Stimulated activated naive B cell treated with anti-CD40 and anti-IgM and Interleukin-4, amounts not matched to agents 10 μg/mL and 1 μg/mL and 100 μg/mL, for 72 hours (primary cell): ENCODE results near the gene PADI6.
"Not testable (repeated sequence)": the region's sequence is repeated elsewhere in the genome, so short reads cannot be mapped to it uniquely, and the experiment has no call there.

ENCODE experiments used
- ATAC-seq, 2 donors: fragments of 150-1000 bp; cut with Tn5 transposase; replicated peaks; 2 replicates each; pipeline ENCODE4 v1.10.0; 2021; ENCODE audit warnings: moderate library complexity in 1 of 2
- DNase-seq: peaks from one replicate; pipeline ENCODE4 v3.0.0; 2021
- H3K27ac Mint-ChIP-seq: one replicate; pipeline ENCODE4 v1.8.0; 2022; ENCODE audit warnings: mild to moderate bottlenecking, mixed read lengths
- H3K27me3 Mint-ChIP-seq, 2 donors: one replicate each; pipeline ENCODE4 v1.8.0; 2022; ENCODE audit warnings: mixed read lengths in 2 of 2
- H3K36me3 Mint-ChIP-seq, 2 donors: one replicate each; pipeline ENCODE4 v1.8.0; 2022; ENCODE audit warnings: mixed read lengths in 2 of 2, mild to moderate bottlenecking in 1 of 2
- H3K4me1 Mint-ChIP-seq, 2 donors: one replicate each; pipeline ENCODE4 v1.8.0; 2022; ENCODE audit warnings: mixed read lengths in 2 of 2, mild to moderate bottlenecking in 1 of 2
- H3K4me3 Mint-ChIP-seq, 2 donors: one replicate each; pipeline ENCODE4 v1.8.0; 2022; ENCODE audit warnings: mild to moderate bottlenecking in 2 of 2, mixed read lengths in 2 of 2, moderate library complexity in 1 of 2
- H3K9me3 Mint-ChIP-seq, 2 donors: one replicate each; pipeline ENCODE4 v1.8.0; 2022; ENCODE audit warnings: mixed read lengths in 2 of 2, mild to moderate bottlenecking in 1 of 2

Gene PADI6

DNA sequence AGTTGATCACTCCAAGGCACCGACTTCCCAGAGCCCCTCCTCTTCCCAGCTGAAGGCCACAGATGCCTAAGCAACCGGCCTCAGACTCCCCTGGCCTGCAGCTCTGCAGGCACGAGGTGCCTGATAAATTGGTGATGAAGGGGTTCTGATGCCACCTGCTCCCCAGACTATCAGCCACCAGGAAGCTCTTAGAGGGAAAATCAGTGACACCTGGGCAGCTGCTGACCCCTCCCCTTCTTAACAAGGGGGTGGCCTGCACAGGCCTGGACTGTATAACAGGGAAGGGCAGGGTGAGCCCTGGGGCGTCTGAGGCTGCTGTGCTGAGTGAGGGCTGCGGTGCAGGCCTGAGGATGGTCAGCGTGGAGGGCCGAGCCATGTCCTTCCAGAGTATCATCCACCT is at the start of gene PADI6:
TSS of gene PADI6 (plus strand) at position 301 of the 400 bp plus-strand sequence. CDS start at position 351, 50 bp downstream.
- Mint-ChIP-seq H3K4me3 (no peak within 1 kb of the TSS), H3K27me3 (peaks cover 0 to 6% of the 10 kb centered on the region in 2 donors), H3K4me1 (no peaks in the 10 kb centered on the region), H3K9me3 (no peaks in the 10 kb centered on the region), H3K27ac (no peak within 1 kb of the TSS), H3K36me3 (no peaks in the 10 kb centered on the region)
- ATAC-seq (no peak), DNase-seq (no peak)

DNA sequence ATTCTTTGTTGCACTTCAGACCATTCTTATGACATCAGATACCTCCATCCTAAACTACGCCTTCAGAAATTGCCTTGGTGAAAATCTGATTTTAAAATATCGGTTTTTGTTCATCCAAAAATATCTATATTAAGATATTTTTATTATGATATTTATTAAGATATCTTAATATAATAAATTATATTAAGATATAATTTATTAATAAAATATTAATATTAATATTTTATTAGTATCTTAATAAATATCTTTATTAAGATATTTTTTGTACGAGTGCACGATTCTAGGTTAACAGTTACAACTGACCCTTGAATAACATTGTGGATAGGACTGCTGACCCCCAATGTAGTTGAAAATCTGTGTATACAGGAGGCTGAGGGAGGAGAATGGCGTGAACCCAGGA is 43.1 kb upstream of the PADI6 start:
- peaks cover 5 to 8% of the 10 kb centered on the region in 2 donors for H3K9me3 Mint-ChIP-seq
- no peaks in the 10 kb centered on the region for H3K4me1 Mint-ChIP-seq
- DNase-seq (no peak), ATAC-seq (no peak)
- no peak overlapping the region for H3K27ac Mint-ChIP-seq
- peaks cover 3% of the 10 kb centered on the region in 2 donors for H3K36me3 Mint-ChIP-seq
- H3K4me3 Mint-ChIP-seq: no peak overlapping the region
- H3K27me3 Mint-ChIP-seq: peaks cover 25 to 32% of the 10 kb centered on the region in 2 donors

DNA sequence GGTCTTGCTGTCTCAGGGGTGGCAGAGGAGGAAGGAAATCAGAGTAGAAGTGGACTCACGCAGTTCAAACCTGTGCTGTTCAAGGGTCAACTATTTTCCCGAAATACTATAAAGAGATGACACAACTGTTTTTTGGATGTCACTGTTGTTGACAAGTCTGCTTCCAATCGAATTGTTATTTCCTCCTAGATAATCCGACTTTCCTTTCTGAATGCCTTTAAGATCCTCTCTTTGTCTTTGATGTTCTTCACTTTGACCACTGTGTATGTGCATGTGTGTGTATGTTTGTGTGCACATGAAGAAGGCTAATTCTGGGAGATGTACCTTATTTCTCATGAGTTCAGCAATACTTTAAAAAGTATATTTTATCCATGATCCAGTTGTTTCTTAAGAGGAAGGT is 42.4 kb upstream of the PADI6 start:
- Mint-ChIP-seq H3K27ac (no peak overlapping the region), H3K27me3 (peaks cover 27 to 33% of the 10 kb centered on the region in 2 donors), H3K4me3 (no peak overlapping the region), H3K36me3 (peaks cover 3% of the 10 kb centered on the region in 2 donors), H3K4me1 (no peaks in the 10 kb centered on the region), H3K9me3 (peaks cover 5 to 8% of the 10 kb centered on the region in 2 donors)
- no peak for DNase-seq
- ATAC-seq: no peak

DNA sequence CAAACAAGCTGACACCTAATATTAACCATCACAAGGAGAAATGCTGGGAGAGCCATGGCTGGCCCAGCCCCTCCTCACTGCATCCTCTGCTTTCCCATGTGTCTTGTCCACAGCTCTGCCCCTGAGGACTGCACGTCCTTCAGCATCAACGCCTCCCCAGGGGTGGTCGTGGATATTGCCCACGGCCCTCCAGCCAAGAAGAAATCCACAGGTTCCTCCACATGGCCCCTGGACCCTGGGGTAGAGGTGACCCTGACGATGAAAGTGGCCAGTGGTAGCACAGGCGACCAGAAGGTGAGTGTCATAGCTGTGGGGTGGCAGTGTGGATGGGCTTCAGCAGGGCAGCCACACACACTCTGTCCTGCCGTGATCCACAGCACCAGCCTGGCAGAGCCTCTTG is 41.1 kb upstream of the PADI6 start:
- Mint-ChIP-seq H3K4me1 (peaks cover 0 to under 1% of the 10 kb centered on the region in 2 donors), H3K36me3 (peaks cover 3% of the 10 kb centered on the region in 2 donors), H3K27me3 (peaks cover 32 to 36% of the 10 kb centered on the region in 2 donors), H3K27ac (no peak overlapping the region), H3K9me3 (peaks cover 5 to 8% of the 10 kb centered on the region in 2 donors), H3K4me3 (no peak overlapping the region)
- ATAC-seq: no peak
- DNase-seq: no peak

DNA sequence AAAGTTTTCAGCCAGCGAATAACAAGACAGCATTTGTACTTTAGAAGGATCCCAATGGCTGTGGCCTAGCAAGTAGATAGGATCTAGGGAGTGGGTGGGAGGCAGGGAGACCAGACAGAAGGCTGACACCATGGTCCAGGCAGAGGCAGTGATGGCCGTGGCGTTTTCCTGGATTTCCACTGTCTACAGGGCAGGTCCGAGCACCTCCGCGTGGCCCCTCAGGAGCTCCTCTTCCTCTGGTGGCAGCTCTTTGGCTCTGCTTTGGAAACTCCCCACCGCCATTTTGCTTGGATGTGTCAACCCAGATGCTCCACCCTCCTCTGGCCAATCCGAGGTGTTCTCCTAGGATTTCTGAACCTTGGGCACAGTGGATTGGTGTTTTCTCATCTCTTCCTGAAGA is 38.9 kb upstream of the PADI6 start:
- Mint-ChIP-seq H3K9me3 (peaks cover 5 to 8% of the 10 kb centered on the region in 2 donors), H3K36me3 (peaks cover 3% of the 10 kb centered on the region in 2 donors), H3K4me1 (peaks cover 1 to 6% of the 10 kb centered on the region in 2 donors), H3K27me3 (peaks cover 40 to 45% of the 10 kb centered on the region in 2 donors), H3K4me3 (no peak overlapping the region), H3K27ac (no peak overlapping the region)
- DNase-seq: no peak
- no peak for ATAC-seq

DNA sequence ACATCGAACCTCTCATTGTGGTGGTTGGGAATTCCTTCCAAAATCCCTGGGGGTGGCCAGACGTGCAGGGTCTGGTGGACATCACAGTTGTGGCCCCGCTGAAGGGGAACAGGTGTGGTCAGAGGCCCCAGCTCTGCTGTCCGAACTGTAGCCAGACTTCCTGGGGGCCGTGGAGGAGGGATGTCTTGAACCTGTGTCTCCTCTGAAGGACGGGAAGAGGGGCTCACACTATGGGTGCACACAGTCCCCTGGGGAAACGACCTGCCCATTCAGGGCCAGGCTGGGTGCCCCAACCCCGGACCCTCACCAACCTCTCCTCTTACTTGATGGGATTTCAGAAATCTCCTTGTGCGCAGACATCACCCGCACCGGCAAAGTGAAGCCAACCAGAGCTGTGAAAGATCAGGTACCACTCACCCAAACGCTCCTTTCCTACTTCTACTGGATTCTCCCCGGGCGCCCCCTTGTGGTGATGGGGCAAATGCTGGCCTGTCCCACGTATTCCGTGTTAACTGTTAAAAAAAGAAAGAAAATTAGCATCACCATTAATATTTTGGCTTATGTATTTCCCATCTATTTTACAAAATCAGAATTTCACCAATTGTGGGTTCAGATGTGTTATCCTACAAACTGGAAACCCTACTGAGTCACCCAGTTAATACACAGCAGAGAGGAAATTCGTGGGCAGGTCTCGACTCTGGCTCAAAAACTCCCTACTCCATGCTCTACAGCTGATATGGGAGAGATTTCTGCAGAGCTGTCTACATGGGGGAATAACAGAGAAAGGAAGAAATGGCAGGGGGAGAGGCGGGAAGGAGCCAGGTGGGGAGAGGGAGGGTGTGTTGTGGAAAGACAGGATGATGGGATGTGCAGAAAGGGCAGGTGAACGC is 35.9 kb upstream of the PADI6 start:
- peaks cover 1 to 6% of the 10 kb centered on the region in 2 donors for H3K4me1 Mint-ChIP-seq
- H3K9me3 Mint-ChIP-seq: peaks cover 5 to 8% of the 10 kb centered on the region in 2 donors
- peak; percentile 15 for DNase-seq
- H3K27me3 Mint-ChIP-seq: peaks cover 36 to 37% of the 10 kb centered on the region in 2 donors
- peak overlapping the region; percentile 9 for H3K27ac Mint-ChIP-seq
- peaks cover 3% of the 10 kb centered on the region in 2 donors for H3K36me3 Mint-ChIP-seq
- ATAC-seq: peak; percentile 75 to 84
- H3K4me3 Mint-ChIP-seq: no peak overlapping the region

DNA sequence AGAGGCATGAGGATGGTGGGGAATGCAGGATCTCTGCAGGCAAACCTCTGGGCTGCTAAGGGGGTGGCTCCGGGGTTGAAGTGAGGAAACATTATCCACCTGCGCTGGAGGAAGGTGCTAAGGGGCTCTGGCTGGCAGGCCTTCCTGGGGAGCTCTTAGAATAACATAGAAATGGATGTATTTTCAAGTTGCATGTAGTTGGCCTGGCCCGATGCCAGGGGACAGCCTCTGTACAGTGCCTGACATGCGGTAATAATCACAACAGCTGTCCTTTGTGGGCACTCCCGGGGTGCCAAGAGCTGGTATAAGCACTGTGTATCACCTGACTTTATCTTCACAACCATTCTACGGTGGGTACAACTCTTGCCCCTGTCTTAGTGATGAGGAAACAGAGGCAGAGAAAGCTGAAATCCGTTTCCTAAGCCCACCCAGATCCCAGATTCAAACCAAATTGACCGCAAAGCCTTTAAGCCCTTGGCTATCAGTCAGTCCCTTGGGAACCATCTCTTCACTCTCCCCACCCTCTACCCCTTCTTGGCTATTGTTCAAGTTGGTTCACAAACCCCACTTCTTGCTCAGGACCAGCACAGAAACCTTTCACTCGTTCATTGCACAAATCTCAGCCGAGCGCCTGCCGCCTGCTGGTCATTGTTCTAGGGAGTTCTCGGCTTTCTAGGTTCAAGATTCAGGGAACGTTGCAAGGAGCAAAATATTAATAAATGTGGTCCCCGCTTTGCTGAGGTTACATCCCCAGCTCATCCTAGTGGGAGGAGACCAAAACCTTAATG is 33.1 kb upstream of the PADI6 start:
- DNase-seq (no peak), ATAC-seq (no peak)
- peaks cover 26 to 29% of the 10 kb centered on the region in 2 donors for H3K27me3 Mint-ChIP-seq
- no peak overlapping the region for H3K4me3 Mint-ChIP-seq
- H3K27ac Mint-ChIP-seq: no peak overlapping the region
- peaks cover 0 to 3% of the 10 kb centered on the region in 2 donors for H3K36me3 Mint-ChIP-seq
- peaks cover 1 to 6% of the 10 kb centered on the region in 2 donors for H3K4me1 Mint-ChIP-seq
- H3K9me3 Mint-ChIP-seq: peaks cover 0 to 4% of the 10 kb centered on the region in 2 donors

DNA sequence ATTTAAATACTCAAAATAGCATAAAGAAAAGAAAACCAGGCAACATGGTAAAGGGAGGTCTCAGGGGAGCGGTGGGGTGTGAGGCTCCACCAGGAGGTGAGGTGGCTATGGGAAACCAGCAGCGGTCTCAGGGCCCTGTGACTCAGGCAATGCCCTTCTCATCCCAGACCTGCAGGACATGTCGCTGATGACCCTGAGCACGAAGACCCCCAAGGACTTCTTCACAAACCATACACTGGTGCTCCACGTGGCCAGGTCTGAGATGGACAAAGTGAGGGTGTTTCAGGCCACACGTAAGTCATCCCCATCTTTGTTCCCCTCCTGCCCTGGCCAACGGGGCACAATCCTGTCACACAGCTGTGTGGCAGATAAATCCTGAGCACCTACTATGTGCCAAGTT is 32.5 kb upstream of the PADI6 start:
- H3K4me3 Mint-ChIP-seq: no peak overlapping the region
- no peak for ATAC-seq

DNA sequence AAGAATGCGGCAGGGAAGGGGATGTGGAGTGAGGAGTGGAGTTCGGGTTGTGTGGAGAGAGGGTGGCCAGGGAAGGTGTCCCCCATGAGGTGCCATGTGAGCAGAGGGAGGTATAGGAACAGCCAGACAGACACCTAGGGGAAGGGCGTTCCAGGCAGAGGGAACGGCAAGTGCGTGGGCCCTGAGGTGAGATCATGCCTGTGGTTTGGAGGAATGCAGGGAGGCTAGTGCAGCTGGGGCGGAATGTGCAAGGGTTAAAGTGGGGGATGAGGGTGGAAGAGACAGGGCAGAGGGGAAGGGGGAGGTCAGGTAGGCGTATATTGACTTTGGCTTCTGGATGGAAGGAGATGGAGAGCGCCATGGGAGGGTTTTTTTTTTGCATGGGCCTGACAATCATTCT is 31.6 kb upstream of the PADI6 start:
- Mint-ChIP-seq H3K9me3 (peaks cover 1 to 14% of the 10 kb centered on the region in 2 donors), H3K36me3 (peaks cover 0 to 6% of the 10 kb centered on the region in 2 donors), H3K27me3 (peaks cover 24 to 28% of the 10 kb centered on the region in 2 donors), H3K4me1 (peaks cover 1 to 6% of the 10 kb centered on the region in 2 donors), H3K27ac (no peak overlapping the region), H3K4me3 (no peak overlapping the region)
- no peak for ATAC-seq
- no peak for DNase-seq

More for the DNA sequence above, 32.5 kb upstream of the PADI6 start:
- peaks cover 1 to 6% of the 10 kb centered on the region in 2 donors for H3K4me1 Mint-ChIP-seq
- H3K36me3 Mint-ChIP-seq: peaks cover 0 to 6% of the 10 kb centered on the region in 2 donors
- peaks cover 24 to 28% of the 10 kb centered on the region in 2 donors for H3K27me3 Mint-ChIP-seq
- H3K9me3 Mint-ChIP-seq: peaks cover 1 to 7% of the 10 kb centered on the region in 2 donors
- H3K27ac Mint-ChIP-seq: no peak overlapping the region
- no peak for DNase-seq

DNA sequence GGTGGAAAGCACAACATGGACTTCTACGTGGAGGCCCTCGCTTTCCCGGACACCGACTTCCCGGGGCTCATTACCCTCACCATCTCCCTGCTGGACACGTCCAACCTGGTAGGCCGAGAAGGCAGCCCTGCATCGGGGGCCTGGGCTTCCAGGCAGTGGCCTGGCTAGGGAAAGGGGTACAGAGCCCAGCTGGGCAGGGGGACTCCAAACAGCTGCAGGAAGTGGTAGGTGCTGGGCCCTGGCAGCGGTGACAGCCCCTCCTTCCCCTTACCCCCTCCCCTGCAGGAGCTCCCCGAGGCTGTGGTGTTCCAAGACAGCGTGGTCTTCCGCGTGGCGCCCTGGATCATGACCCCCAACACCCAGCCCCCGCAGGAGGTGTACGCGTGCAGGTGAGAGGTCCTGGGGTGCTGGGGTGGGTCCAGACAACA is 30.0 kb upstream of the PADI6 start:
- H3K27ac Mint-ChIP-seq: no peak overlapping the region
- ATAC-seq (no peak), DNase-seq (no peak)
- no peaks in the 10 kb centered on the region for H3K4me1 Mint-ChIP-seq
- no peak overlapping the region for H3K4me3 Mint-ChIP-seq
- H3K36me3 Mint-ChIP-seq: peaks cover 0 to 10% of the 10 kb centered on the region in 2 donors
- H3K9me3 Mint-ChIP-seq: peaks cover 3 to 18% of the 10 kb centered on the region in 2 donors
- peaks cover 16 to 23% of the 10 kb centered on the region in 2 donors for H3K27me3 Mint-ChIP-seq

DNA sequence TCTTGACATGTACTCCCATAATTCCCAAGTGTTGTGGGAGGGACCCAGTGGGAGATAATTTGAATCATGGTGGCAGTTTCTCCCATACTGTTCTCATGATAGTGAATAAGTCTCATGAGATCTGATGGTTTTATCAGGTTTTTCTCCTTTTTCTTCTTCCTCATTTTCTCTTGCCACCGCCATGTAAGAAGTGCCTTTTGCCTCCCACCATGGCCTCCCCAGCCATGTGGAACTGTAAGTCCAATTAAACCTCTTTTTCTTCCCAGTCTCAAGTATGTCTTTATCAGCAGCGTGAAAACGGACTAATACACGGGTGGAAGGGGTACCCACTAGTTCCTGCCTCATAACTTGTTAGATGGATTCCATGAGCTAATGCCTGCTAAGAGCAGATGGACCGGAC is 26.5 kb upstream of the PADI6 start:
- Mint-ChIP-seq H3K9me3 (peaks cover 3 to 18% of the 10 kb centered on the region in 2 donors), H3K27me3 (peaks cover 24 to 28% of the 10 kb centered on the region in 2 donors), H3K4me1 (peaks cover 5 to 21% of the 10 kb centered on the region in 2 donors), H3K36me3 (peaks cover 0 to 10% of the 10 kb centered on the region in 2 donors)
- H3K4me3 Mint-ChIP-seq, DNase-seq, ATAC-seq, H3K27ac Mint-ChIP-seq: not testable (repeated sequence)

DNA sequence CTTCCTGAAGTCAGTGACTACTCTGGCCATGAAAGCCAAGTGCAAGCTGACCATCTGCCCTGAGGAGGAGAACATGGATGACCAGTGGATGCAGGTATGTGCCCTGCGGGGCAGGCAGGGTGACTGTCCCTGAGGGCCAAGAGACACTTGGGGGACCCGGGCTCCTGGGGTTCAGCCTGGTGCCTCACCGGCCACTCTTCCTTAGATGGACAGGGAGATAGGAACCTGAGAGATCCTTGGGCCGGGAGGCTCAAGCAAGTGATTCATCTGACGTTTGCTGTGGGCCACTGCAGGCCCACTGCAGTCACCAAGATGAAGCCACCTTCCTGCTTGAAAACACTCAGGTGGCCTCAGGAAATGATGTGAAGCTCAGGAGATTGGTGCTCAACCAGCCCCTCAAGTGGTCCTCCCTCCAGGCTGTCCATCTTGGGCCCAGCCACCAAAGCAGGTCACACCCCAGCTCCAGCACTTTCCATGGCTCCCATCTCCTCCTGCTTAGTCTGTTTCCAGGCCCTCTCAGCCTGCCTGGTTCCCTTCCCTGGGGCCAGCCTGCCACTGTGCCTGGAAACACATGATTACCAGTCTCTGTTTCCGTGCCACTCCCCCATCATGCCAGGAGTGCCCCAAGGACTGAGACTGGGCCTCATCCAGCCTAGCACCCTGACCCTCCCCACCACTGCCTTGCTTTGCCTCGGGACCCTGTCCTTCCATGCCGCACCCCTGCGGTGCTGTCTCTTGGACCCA is 25.8 kb upstream of the PADI6 start:
- peaks cover 3 to 18% of the 10 kb centered on the region in 2 donors for H3K9me3 Mint-ChIP-seq
- DNase-seq (no peak), ATAC-seq (no peak)
- peaks cover 5 to 21% of the 10 kb centered on the region in 2 donors for H3K4me1 Mint-ChIP-seq
- no peak overlapping the region for H3K27ac Mint-ChIP-seq
- H3K36me3 Mint-ChIP-seq: peaks cover 0 to 10% of the 10 kb centered on the region in 2 donors
- no peak overlapping the region for H3K4me3 Mint-ChIP-seq
- H3K27me3 Mint-ChIP-seq: peaks cover 23 to 31% of the 10 kb centered on the region in 2 donors

DNA sequence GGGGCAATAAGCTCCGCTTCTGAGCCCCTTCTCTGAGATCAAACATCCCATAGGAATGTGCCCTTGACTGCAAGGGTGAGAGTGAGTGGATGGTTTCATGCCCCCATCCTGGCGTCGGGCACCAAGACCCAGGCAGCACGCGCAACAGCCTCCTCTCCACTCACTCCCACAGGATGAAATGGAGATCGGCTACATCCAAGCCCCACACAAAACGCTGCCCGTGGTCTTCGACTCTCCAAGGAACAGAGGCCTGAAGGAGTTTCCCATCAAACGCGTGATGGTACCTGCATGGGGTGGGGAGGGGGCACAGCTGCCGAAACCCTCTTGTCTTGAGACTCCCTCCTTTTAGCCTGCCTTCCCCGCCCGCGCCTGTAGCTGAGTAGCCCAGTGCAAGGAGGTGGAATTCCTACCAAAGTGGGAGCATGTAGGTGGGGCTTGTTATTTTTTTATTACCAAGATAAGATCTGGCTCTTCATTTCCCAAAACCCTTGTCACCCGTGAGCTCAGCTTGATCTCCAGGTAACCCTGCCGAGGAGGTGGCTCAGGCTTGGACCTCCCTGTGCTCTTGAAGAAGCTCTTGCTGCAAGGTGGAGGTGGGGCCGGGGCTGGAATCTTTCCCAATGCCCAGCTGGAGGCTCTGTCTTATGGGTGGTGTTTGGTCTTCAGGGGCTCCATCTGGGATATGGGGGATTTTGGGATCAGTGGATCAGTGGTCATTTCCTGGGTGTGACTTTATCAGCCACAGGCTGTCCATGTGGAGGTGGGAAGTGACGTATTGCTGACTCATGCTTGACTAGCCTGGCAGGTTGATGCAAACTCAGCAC is 24.0 kb upstream of the PADI6 start:
- H3K27me3 Mint-ChIP-seq: peaks cover 31 to 39% of the 10 kb centered on the region in 2 donors
- H3K27ac Mint-ChIP-seq: peak overlapping the region; percentile 62
- H3K4me3 Mint-ChIP-seq: no peak overlapping the region
- DNase-seq (no peak), ATAC-seq (no peak)
- H3K9me3 Mint-ChIP-seq: peaks cover 3 to 18% of the 10 kb centered on the region in 2 donors
- H3K36me3 Mint-ChIP-seq: peaks cover 0 to 10% of the 10 kb centered on the region in 2 donors
- peaks cover 8 to 27% of the 10 kb centered on the region in 2 donors for H3K4me1 Mint-ChIP-seq
